Fibroblast of skin of left biceps (primary cell): Measurements from ENCODE around the gene IGFLR1.

Experiments used
- DNase-seq, 2 experiments: peaks; one replicate each; pipeline ENCODE4 v3.0.0-alpha.2; 2013; ENCODE audit warnings: low read depth in 2 of 2

The IGFLR1 gene

GRCh38 chr19:35755550-35756376 is 13.5 kb upstream of the IGFLR1 start:
- DNase-seq: no peak

GRCh38 chr19:35755131-35755549 is 12.9 kb upstream of the IGFLR1 start:
- DNase-seq: no peak

GRCh38 chr19:35754370-35755130 is 12.3 kb upstream of the IGFLR1 start:
- no peak for DNase-seq

GRCh38 chr19:35753634-35754369 is 11.6 kb upstream of the IGFLR1 start:
- DNase-seq: no peak

GRCh38 chr19:35752746-35753350 is 10.6 kb upstream of the IGFLR1 start:
- DNase-seq: no peak

GRCh38 chr19:35751839-35752745 is 9.8 kb upstream of the IGFLR1 start:
- no peak for DNase-seq

GRCh38 chr19:35750167-35750566 is 7.9 kb upstream of the IGFLR1 start:
- no peak for DNase-seq

GRCh38 chr19:35748106-35749020 is 6.1 kb upstream of the IGFLR1 start, which contains the start of gene LIN37:
Gene LIN37 (plus strand): TSS chr19:35748576. CDS start chr19:35748725, 149 bp downstream.
- DNase-seq: peak; percentile 97 to 98

GRCh38 chr19:35746531-35746930 is 4.3 kb upstream of the IGFLR1 start:
- no peak for DNase-seq

GRCh38 chr19:35746087-35746462 is 3.8 kb upstream of the IGFLR1 start:
- no peak for DNase-seq

GRCh38 chr19:35745328-35746086 is 3.3 kb upstream of the IGFLR1 start, which contains the start of the genes PSENEN and U2AF1L4:
Gene PSENEN (plus strand): TSS chr19:35745651. CDS start chr19:35745931, 280 bp downstream.
Gene U2AF1L4 (minus strand): TSS chr19:35745418. CDS start chr19:35745391, 27 bp downstream.
- peak; percentile 97 to 98 for DNase-seq

GRCh38 chr19:35744430-35745327 is 2.4 kb upstream of the IGFLR1 start:
- DNase-seq: peak; percentile 83 to 87

GRCh38 chr19:35743640-35744429 is 1.6 kb upstream of the IGFLR1 start:
- DNase-seq: no peak

- no peak for DNase-seq
These were observed 1.1 kb downstream of the IGFLR1 start for GRCh38 chr19:35741203-35741515.

- DNase-seq: peak; percentile 83 to 87
These were observed 1.6 kb downstream of the IGFLR1 start for GRCh38 chr19:35740423-35741202.

GRCh38 chr19:35740108-35740422 is 2.2 kb downstream of the IGFLR1 start:
- DNase-seq: no peak
